K562 (cell line): ENCODE measurements around the gene DHX32.

Source experiments
- YY1 ChIP-seq, 3 experiments: IDR thresholded peaks; 2 replicates each; pipeline ENCODE4 v1.6.1; 2011; ENCODE audit warnings: low read length in 2 of 3, mild to moderate bottlenecking in 2 of 3, moderate library complexity in 2 of 3, borderline replicate concordance in 1 of 3, control low read depth in 1 of 3, low read depth in 1 of 3; ENCODE audit not compliant: insufficient read depth in 3 of 3, insufficient replicate concordance in 2 of 3, control insufficient read depth in 1 of 3, insufficient read length in 1 of 3; ENCODE audit errors: extremely low read depth in 1 of 3
- TF ChIP-seq, protein P1 (sequence below): fragments of 250-450 bp; sonication (Bioruptor Pico); IDR thresholded peaks from 2 replicates; pipeline ENCODE4 v1.9.0; 2021; ENCODE audit warnings: mild to moderate bottlenecking
- TF ChIP-seq, protein P2 (sequence below), 3 experiments: IDR thresholded peaks in 2 of 3; conservative IDR thresholded peaks in 1 of 3; 2 replicates each; pipeline ENCODE4 v1.5.1; 2011 to 2012; ENCODE audit warnings: low read length in 3 of 3, mild to moderate bottlenecking in 3 of 3, control low read depth in 2 of 3, improper control_type of control experiment in 1 of 3, inconsistent platforms in 1 of 3, low read depth in 1 of 3, mixed read lengths in 1 of 3, moderate library complexity in 1 of 3; ENCODE audit not compliant: insufficient read depth in 2 of 3

- TF ChIP-seq, protein P1, sequence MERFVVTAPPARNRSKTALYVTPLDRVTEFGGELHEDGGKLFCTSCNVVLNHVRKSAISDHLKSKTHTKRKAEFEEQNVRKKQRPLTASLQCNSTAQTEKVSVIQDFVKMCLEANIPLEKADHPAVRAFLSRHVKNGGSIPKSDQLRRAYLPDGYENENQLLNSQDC (CRISPR knock-in tag): no peak
- no peak for TF ChIP-seq YY1 (IDR thresholded peaks at IDR 0.05; ENCODE audit: borderline replicate concordance in 1 of 3, control insufficient read depth in 1 of 3, extremely low read depth in 1 of 3, insufficient read depth in 3 of 3, insufficient read length in 1 of 3, insufficient replicate concordance in 2 of 3, low read depth in 1 of 3, low read length in 2 of 3)
- TF ChIP-seq, protein P2, sequence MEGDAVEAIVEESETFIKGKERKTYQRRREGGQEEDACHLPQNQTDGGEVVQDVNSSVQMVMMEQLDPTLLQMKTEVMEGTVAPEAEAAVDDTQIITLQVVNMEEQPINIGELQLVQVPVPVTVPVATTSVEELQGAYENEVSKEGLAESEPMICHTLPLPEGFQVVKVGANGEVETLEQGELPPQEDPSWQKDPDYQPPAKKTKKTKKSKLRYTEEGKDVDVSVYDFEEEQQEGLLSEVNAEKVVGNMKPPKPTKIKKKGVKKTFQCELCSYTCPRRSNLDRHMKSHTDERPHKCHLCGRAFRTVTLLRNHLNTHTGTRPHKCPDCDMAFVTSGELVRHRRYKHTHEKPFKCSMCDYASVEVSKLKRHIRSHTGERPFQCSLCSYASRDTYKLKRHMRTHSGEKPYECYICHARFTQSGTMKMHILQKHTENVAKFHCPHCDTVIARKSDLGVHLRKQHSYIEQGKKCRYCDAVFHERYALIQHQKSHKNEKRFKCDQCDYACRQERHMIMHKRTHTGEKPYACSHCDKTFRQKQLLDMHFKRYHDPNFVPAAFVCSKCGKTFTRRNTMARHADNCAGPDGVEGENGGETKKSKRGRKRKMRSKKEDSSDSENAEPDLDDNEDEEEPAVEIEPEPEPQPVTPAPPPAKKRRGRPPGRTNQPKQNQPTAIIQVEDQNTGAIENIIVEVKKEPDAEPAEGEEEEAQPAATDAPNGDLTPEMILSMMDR (IDR thresholded peaks at IDR 0.05 in 2 of 3, conservative IDR thresholded peaks at IDR 0.05 in 1 of 3; ENCODE audit: insufficient read depth in 2 of 3, low read depth in 1 of 3, low read length in 3 of 3): no peak
Measured at GRCh38 chr10:125816548-125816947, 64.5 kb downstream of the DHX32 start.
